T1000 (cell line): ENCODE results near the gene CD2AP.
"Not testable (repeated sequence)": the region's sequence is repeated elsewhere in the genome, so short reads cannot be mapped to it uniquely, and the experiment has no call there.

Source experiments
- DNase-seq: peaks from one replicate; lab custom pipeline; 2025; ENCODE audit warnings: mixed read lengths; lab: John Stamatoyannopoulos, UW

CD2AP gene

GRCh38 chr6:47464052-47464451 is 13.5 kb upstream of the CD2AP start:
- DNase-seq, result no peak

GRCh38 chr6:47465117-47465516 is 12.5 kb upstream of the CD2AP start:
- DNase-seq, result no peak

- no peak for DNase-seq
Observed at GRCh38 chr6:47471911-47472310, 5.7 kb upstream of the CD2AP start.

- DNase-seq, result no peak
Observed at GRCh38 chr6:47473791-47474346, 3.7 kb upstream of the CD2AP start.

GRCh38 chr6:47475319-47475816 is 2.2 kb upstream of the CD2AP start:
- DNase-seq, result no peak

- DNase-seq, result no peak
Observed at GRCh38 chr6:47476781-47477496, 650 bp upstream of the CD2AP start.

- DNase-seq, result no peak
Observed at GRCh38 chr6:47478233-47479139, 897 bp downstream of the CD2AP start.

- DNase-seq, result no peak
Observed at GRCh38 chr6:47479140-47479508, 1.5 kb downstream of the CD2AP start.

GRCh38 chr6:47479874-47480273 is 2.3 kb downstream of the CD2AP start:
- no peak for DNase-seq

- DNase-seq, result not testable (repeated sequence)
Observed at GRCh38 chr6:47481213-47481612, 3.6 kb downstream of the CD2AP start.

- DNase-seq, result no peak
Observed at GRCh38 chr6:47481806-47482205, 4.2 kb downstream of the CD2AP start.

- no peak for DNase-seq
Observed at GRCh38 chr6:47483516-47483852, 5.9 kb downstream of the CD2AP start.

- DNase-seq, result no peak
Observed at GRCh38 chr6:47483853-47484546, 6.4 kb downstream of the CD2AP start.

- peak; percentile 26 for DNase-seq
Observed at GRCh38 chr6:47484616-47485015, 7.0 kb downstream of the CD2AP start.

GRCh38 chr6:47485083-47485482 is 7.5 kb downstream of the CD2AP start:
- DNase-seq, result no peak

- DNase-seq, result no peak
Observed at GRCh38 chr6:47485491-47486135, 8.0 kb downstream of the CD2AP start.

GRCh38 chr6:47489995-47490394 is 12.4 kb downstream of the CD2AP start:
- DNase-seq, result no peak

- DNase-seq, result no peak
Observed at GRCh38 chr6:47490676-47491075, 13.1 kb downstream of the CD2AP start.

- DNase-seq, result no peak
Observed at GRCh38 chr6:47492355-47492754, 14.8 kb downstream of the CD2AP start.

- no peak for DNase-seq
Observed at GRCh38 chr6:47495207-47495606, 17.6 kb downstream of the CD2AP start.

GRCh38 chr6:47495954-47496545 is 18.5 kb downstream of the CD2AP start:
- no peak for DNase-seq
